ENCODE results near the gene PPP2R2B.
"Not testable (repeated sequence)": the region's sequence is repeated elsewhere in the genome, so short reads cannot be mapped to it uniquely, and the experiment has no call there.

PPP2R2B gene

GRCh38 chr5:146588331-146589027 is 290.1 kb downstream of the PPP2R2B start:
- no peak for DNase-seq

- no peak for DNase-seq
These were observed 291.8 kb downstream of the PPP2R2B start for GRCh38 chr5:146586752-146587151.

GRCh38 chr5:146584750-146585149 is 293.8 kb downstream of the PPP2R2B start:
- no peak for DNase-seq

- DNase-seq: no peak
These were observed 296.4 kb downstream of the PPP2R2B start for GRCh38 chr5:146582051-146582596.

GRCh38 chr5:146580237-146580636 is 298.3 kb downstream of the PPP2R2B start:
- DNase-seq: no peak

GRCh38 chr5:146574713-146575112 is 303.8 kb downstream of the PPP2R2B start:
- DNase-seq: no peak

GRCh38 chr5:146568161-146568560 is 310.4 kb downstream of the PPP2R2B start:
- DNase-seq: no peak

- peak; percentile 2 to 40 (median 6) for DNase-seq
These were observed 312.7 kb downstream of the PPP2R2B start for GRCh38 chr5:146565764-146566367.

GRCh38 chr5:146564007-146564762 is 314.4 kb downstream of the PPP2R2B start:
- DNase-seq: no peak

GRCh38 chr5:146562461-146562860 is 316.1 kb downstream of the PPP2R2B start:
- DNase-seq: no peak

GRCh38 chr5:146561711-146562110 is 316.8 kb downstream of the PPP2R2B start:
- DNase-seq: no peak

- no peak for DNase-seq
These were observed 318.2 kb downstream of the PPP2R2B start for GRCh38 chr5:146560205-146560812.

GRCh38 chr5:146556884-146557283 is 321.7 kb downstream of the PPP2R2B start:
- not testable (repeated sequence) for DNase-seq

GRCh38 chr5:146553446-146553845 is 325.1 kb downstream of the PPP2R2B start:
- no peak for DNase-seq

- no peak for DNase-seq
These were observed 328.9 kb downstream of the PPP2R2B start for GRCh38 chr5:146549615-146550014.

- DNase-seq: no peak
These were observed 329.6 kb downstream of the PPP2R2B start for GRCh38 chr5:146548781-146549449.

- DNase-seq: no peak
These were observed 334.3 kb downstream of the PPP2R2B start for GRCh38 chr5:146544232-146544631.

GRCh38 chr5:146541958-146542849 is 336.4 kb downstream of the PPP2R2B start:
- peak; percentile 17 to 58 (median 43) for DNase-seq

GRCh38 chr5:146540414-146540813 is 338.1 kb downstream of the PPP2R2B start:
- DNase-seq: no peak

- DNase-seq: no peak
These were observed 338.6 kb downstream of the PPP2R2B start for GRCh38 chr5:146539973-146540372.

- no peak for DNase-seq
These were observed 340.1 kb downstream of the PPP2R2B start for GRCh38 chr5:146538432-146538831.

Measured in T-helper 1 cell (primary cell).